ENCODE data around the gene UBE2L6.

The UBE2L6 gene

GRCh38 chr11:57529012-57529411 lies 38.5 kb downstream of the UBE2L6 start:
- Histone ChIP-seq H3K36me3 (ENCODE audit: control insufficient read depth, insufficient read depth, low read length, severe bottlenecking) (peaks cover 4% of the 10 kb centered on the region), H3K27me3 (replicated peaks; ENCODE audit: control insufficient read depth, insufficient read depth, low read length) (no peaks in the 10 kb centered on the region), H3K9ac (ENCODE audit: low read length) (no peak overlapping the region), H3K4me3 (ENCODE audit: low read length) (no peak overlapping the region), H3K4me1 (ENCODE audit: control insufficient read depth, insufficient read depth, low read length) (peaks cover 14% of the 10 kb centered on the region), H3K9me3 (ENCODE audit: control insufficient read depth, low read length) (no peaks in the 10 kb centered on the region)
- no peak for DNase-seq (ENCODE audit: low read depth)

GRCh38 chr11:57527056-57527631 lies 40.3 kb downstream of the UBE2L6 start:
- peaks cover 4% of the 10 kb centered on the region for H3K36me3 ChIP-seq (ENCODE audit: control insufficient read depth, insufficient read depth, low read length, severe bottlenecking)
- H3K27me3 ChIP-seq (replicated peaks; ENCODE audit: control insufficient read depth, insufficient read depth, low read length): no peaks in the 10 kb centered on the region
- H3K9me3 ChIP-seq (ENCODE audit: control insufficient read depth, low read length): no peaks in the 10 kb centered on the region
- H3K4me3 ChIP-seq (ENCODE audit: low read length): no peak overlapping the region
- DNase-seq (ENCODE audit: low read depth): peak; percentile 81
- H3K9ac ChIP-seq (ENCODE audit: low read length): no peak overlapping the region
- H3K4me1 ChIP-seq (ENCODE audit: control insufficient read depth, insufficient read depth, low read length): peaks cover 14% of the 10 kb centered on the region

- Histone ChIP-seq H3K9ac (ENCODE audit: low read length) (no peak overlapping the region), H3K27me3 (replicated peaks; ENCODE audit: control insufficient read depth, insufficient read depth, low read length) (no peaks in the 10 kb centered on the region), H3K36me3 (ENCODE audit: control insufficient read depth, insufficient read depth, low read length, severe bottlenecking) (peaks cover under 1% of the 10 kb centered on the region), H3K9me3 (ENCODE audit: control insufficient read depth, low read length) (no peaks in the 10 kb centered on the region), H3K4me1 (ENCODE audit: control insufficient read depth, insufficient read depth, low read length) (no peaks in the 10 kb centered on the region), H3K4me3 (ENCODE audit: low read length) (no peak overlapping the region)
- no peak for DNase-seq (ENCODE audit: low read depth)
These were observed 44.1 kb downstream of the UBE2L6 start for GRCh38 chr11:57523419-57523818.

GRCh38 chr11:57521116-57521515 lies 46.4 kb downstream of the UBE2L6 start:
- no peak overlapping the region for H3K9ac ChIP-seq (ENCODE audit: low read length)
- peaks cover under 1% of the 10 kb centered on the region for H3K4me1 ChIP-seq (ENCODE audit: control insufficient read depth, insufficient read depth, low read length)
- no peaks in the 10 kb centered on the region for H3K9me3 ChIP-seq (ENCODE audit: control insufficient read depth, low read length)
- H3K36me3 ChIP-seq (ENCODE audit: control insufficient read depth, insufficient read depth, low read length, severe bottlenecking): no peaks in the 10 kb centered on the region
- H3K4me3 ChIP-seq (ENCODE audit: low read length): no peak overlapping the region
- no peaks in the 10 kb centered on the region for H3K27me3 ChIP-seq (replicated peaks; ENCODE audit: control insufficient read depth, insufficient read depth, low read length)
- DNase-seq (ENCODE audit: low read depth): no peak

- peak overlapping the region; percentile 89 for H3K9ac ChIP-seq (ENCODE audit: low read length)
- H3K9me3 ChIP-seq (ENCODE audit: control insufficient read depth, low read length): no peaks in the 10 kb centered on the region
- peak overlapping the region; percentile 94 for H3K4me3 ChIP-seq (ENCODE audit: low read length)
- H3K4me1 ChIP-seq (ENCODE audit: control insufficient read depth, insufficient read depth, low read length): peaks cover 5% of the 10 kb centered on the region
- H3K27me3 ChIP-seq (replicated peaks; ENCODE audit: control insufficient read depth, insufficient read depth, low read length): no peaks in the 10 kb centered on the region
- no peaks in the 10 kb centered on the region for H3K36me3 ChIP-seq (ENCODE audit: control insufficient read depth, insufficient read depth, low read length, severe bottlenecking)
- DNase-seq (ENCODE audit: low read depth): no peak
These were observed 51.4 kb downstream of the UBE2L6 start for GRCh38 chr11:57516061-57516443.

GRCh38 chr11:57515332-57516060 lies 52.0 kb downstream of the UBE2L6 start, which contains the start of gene SLC43A1:
SLC43A1 (minus strand) TSS chr11:57515702; CDS start chr11:57514111, 1,591 bp downstream.
- no peaks in the 10 kb centered on the region for H3K36me3 ChIP-seq (ENCODE audit: control insufficient read depth, insufficient read depth, low read length, severe bottlenecking)
- peaks cover 5% of the 10 kb centered on the region for H3K4me1 ChIP-seq (ENCODE audit: control insufficient read depth, insufficient read depth, low read length)
- peak; percentile 76 for DNase-seq (ENCODE audit: low read depth)
- peak within 1 kb of the TSS; percentile 94 for H3K4me3 ChIP-seq (ENCODE audit: low read length)
- H3K9ac ChIP-seq (ENCODE audit: low read length): peak within 1 kb of the TSS; percentile 89
- no peaks in the 10 kb centered on the region for H3K27me3 ChIP-seq (replicated peaks; ENCODE audit: control insufficient read depth, insufficient read depth, low read length)
- no peaks in the 10 kb centered on the region for H3K9me3 ChIP-seq (ENCODE audit: control insufficient read depth, low read length)

GRCh38 chr11:57514538-57515331 lies 52.7 kb downstream of the UBE2L6 start:
- Histone ChIP-seq H3K4me3 (ENCODE audit: low read length) (peak overlapping the region; percentile 94), H3K36me3 (ENCODE audit: control insufficient read depth, insufficient read depth, low read length, severe bottlenecking) (no peaks in the 10 kb centered on the region), H3K9ac (ENCODE audit: low read length) (peak overlapping the region; percentile 89), H3K27me3 (replicated peaks; ENCODE audit: control insufficient read depth, insufficient read depth, low read length) (no peaks in the 10 kb centered on the region), H3K4me1 (ENCODE audit: control insufficient read depth, insufficient read depth, low read length) (peaks cover 5% of the 10 kb centered on the region), H3K9me3 (ENCODE audit: control insufficient read depth, low read length) (no peaks in the 10 kb centered on the region)
- peak; percentile 67 for DNase-seq (ENCODE audit: low read depth)

GRCh38 chr11:57513911-57514537 lies 53.4 kb downstream of the UBE2L6 start:
- H3K9ac ChIP-seq (ENCODE audit: low read length): peak overlapping the region; percentile 89
- no peaks in the 10 kb centered on the region for H3K9me3 ChIP-seq (ENCODE audit: control insufficient read depth, low read length)
- H3K4me3 ChIP-seq (ENCODE audit: low read length): peak overlapping the region; percentile 94
- peak; percentile 19 for DNase-seq (ENCODE audit: low read depth)
- no peaks in the 10 kb centered on the region for H3K36me3 ChIP-seq (ENCODE audit: control insufficient read depth, insufficient read depth, low read length, severe bottlenecking)
- H3K27me3 ChIP-seq (replicated peaks; ENCODE audit: control insufficient read depth, insufficient read depth, low read length): no peaks in the 10 kb centered on the region
- peaks cover 5% of the 10 kb centered on the region for H3K4me1 ChIP-seq (ENCODE audit: control insufficient read depth, insufficient read depth, low read length)

GRCh38 chr11:57513452-57513795 lies 54.0 kb downstream of the UBE2L6 start:
- Histone ChIP-seq H3K36me3 (ENCODE audit: control insufficient read depth, insufficient read depth, low read length, severe bottlenecking) (no peaks in the 10 kb centered on the region), H3K9ac (ENCODE audit: low read length) (no peak overlapping the region), H3K4me3 (ENCODE audit: low read length) (no peak overlapping the region), H3K4me1 (ENCODE audit: control insufficient read depth, insufficient read depth, low read length) (peaks cover 5% of the 10 kb centered on the region), H3K27me3 (replicated peaks; ENCODE audit: control insufficient read depth, insufficient read depth, low read length) (no peaks in the 10 kb centered on the region), H3K9me3 (ENCODE audit: control insufficient read depth, low read length) (no peaks in the 10 kb centered on the region)
- no peak for DNase-seq (ENCODE audit: low read depth)

- Histone ChIP-seq H3K9me3 (ENCODE audit: control insufficient read depth, low read length) (no peaks in the 10 kb centered on the region), H3K36me3 (ENCODE audit: control insufficient read depth, insufficient read depth, low read length, severe bottlenecking) (no peaks in the 10 kb centered on the region), H3K27me3 (replicated peaks; ENCODE audit: control insufficient read depth, insufficient read depth, low read length) (no peaks in the 10 kb centered on the region), H3K4me1 (ENCODE audit: control insufficient read depth, insufficient read depth, low read length) (peaks cover 5% of the 10 kb centered on the region), H3K9ac (ENCODE audit: low read length) (no peak overlapping the region), H3K4me3 (ENCODE audit: low read length) (no peak overlapping the region)
- DNase-seq (ENCODE audit: low read depth): no peak
These were observed 54.6 kb downstream of the UBE2L6 start for GRCh38 chr11:57512646-57513451.
